Subcutaneous adipose tissue (tissue), 4 donors: ENCODE measurements around the gene TNS2. TPM values are rescaled to one million over a fixed set of nuclear protein-coding genes. Genes with fewer than 3 reads are reported as not detected.

Experiments used
- CTCF ChIP-seq: fragments of 450-650 bp; IDR thresholded peaks from one replicate; pipeline ENCODE4 v1.5.1; 2016; ENCODE audit warnings: low read depth, mild to moderate bottlenecking, control low read depth, antibody characterized with exemption, moderate library complexity
- total RNA-seq, 4 donors: library from RNA; depleted of rRNA; stranded (reverse); fragments of >200 nt; gene quantifications; one replicate each; pipeline ENCODE4 v1.1.0, GENCODE V29; 2016

TNS2 gene
- total RNA-seq, 4 donors from 2014 or later, result 108 to 522 (median 189) TPM

- no peak for TF ChIP-seq CTCF
Measured at GRCh38 chr12:53034459-53034858, 15.4 kb upstream of the TNS2 start.

- no peak for TF ChIP-seq CTCF
Measured at GRCh38 chr12:53036802-53037201, 13.1 kb upstream of the TNS2 start.

GRCh38 chr12:53039851-53040250, 10.0 kb upstream of the TNS2 start:
- TF ChIP-seq CTCF, result no peak

- no peak for TF ChIP-seq CTCF
Measured at GRCh38 chr12:53042607-53043454, 7.0 kb upstream of the TNS2 start.

- no peak for TF ChIP-seq CTCF
Measured at GRCh38 chr12:53044052-53044581, 5.7 kb upstream of the TNS2 start.

GRCh38 chr12:53044896-53045695, 4.8 kb upstream of the TNS2 start:
- no peak for TF ChIP-seq CTCF

GRCh38 chr12:53045696-53046045, 4.2 kb upstream of the TNS2 start:
- TF ChIP-seq CTCF, result no peak
